ENCODE measurements around the gene PRAMEF18.
"Not testable (repeated sequence)": the region's sequence is repeated elsewhere in the genome, so short reads cannot be mapped to it uniquely, and the experiment has no call there.

Gene PRAMEF18

DNA sequence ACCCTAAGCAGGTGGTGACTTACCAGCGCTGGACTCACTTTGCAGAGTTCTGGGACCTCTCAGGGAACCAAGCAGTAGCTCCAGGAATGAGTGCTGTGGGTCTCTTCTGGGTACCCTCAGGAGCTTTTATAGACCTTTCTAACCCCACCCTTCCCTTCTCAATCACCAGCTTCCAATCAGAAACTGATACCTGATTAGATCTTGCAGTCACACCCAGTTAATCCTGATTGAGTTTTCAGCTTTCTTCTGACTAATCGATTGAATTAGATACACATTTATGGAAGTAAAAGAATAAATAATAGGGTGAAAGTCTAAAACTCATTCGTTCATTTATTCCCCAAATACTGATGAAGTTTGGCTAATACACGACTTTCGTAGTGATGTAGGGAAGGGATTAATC is 24.6 kb downstream of the PRAMEF18 start, which contains the start of gene PRAMEF13:
Gene PRAMEF13 (minus strand): TSS at position 101 of the 400 bp plus-strand sequence. CDS start 1,820 bp downstream, outside the sequence.
- not testable (repeated sequence) for DNase-seq (ENCODE audit: low spot score)

Measured in hematopoietic multipotent progenitor cell treated with erythropoietin and hydrocortisone succinate and interleukin-3 and kit ligand, for 17 days (in vitro differentiated cells).